ENCODE results near the gene NCBP3.
"Not testable (repeated sequence)": the region's sequence is repeated elsewhere in the genome, so short reads cannot be mapped to it uniquely, and the experiment has no call there.

Gene NCBP3

DNA sequence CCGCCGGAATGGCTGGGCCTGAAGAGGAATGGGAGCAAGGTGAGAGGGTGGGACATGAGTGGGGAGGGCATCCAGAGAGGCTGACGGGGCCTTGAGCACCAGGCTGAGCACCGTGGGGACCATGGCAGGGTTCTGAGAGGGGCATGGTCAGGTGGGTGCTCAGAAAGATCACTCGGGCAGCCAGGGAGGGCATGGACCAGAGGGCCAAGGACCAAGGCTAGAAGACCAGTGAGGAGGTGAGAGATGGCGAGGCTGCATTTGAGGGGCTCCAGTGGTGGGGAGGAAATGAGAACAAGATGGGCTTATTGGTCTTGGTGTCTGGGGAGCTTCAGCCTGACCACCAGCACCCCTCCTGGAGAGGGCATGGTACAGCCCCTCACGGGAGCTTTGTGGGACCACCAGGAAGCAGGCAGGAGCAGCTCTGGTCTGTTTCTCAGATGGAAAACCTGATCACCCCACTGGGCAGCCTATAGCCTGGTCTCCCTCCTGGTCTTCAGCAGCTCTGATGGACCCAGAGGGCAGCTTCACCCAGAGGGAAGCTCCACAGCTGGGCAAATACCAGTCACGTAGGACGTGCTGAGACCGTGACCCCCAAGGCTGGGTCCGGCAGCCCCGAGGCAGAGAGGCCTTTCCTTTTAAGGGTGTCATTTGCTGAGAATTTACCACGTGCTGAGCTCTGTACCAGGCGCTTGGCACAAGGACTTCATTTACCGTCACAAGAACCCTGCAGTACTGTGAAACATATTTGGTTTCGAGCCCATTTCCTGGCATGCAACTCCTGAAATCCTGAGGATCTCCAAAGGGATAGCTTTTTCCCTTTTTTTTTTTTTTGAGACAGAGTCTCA, 11.4 kb upstream of the NCBP3 start:
- peaks cover 6% of the 10 kb centered on the region; the same call in 1 of the 2 replicates for H3K27me3 ChIP-seq (replicated peaks; ENCODE audit: insufficient read depth, low read length)
- H3K36me3 ChIP-seq (replicated peaks; ENCODE audit: insufficient read depth, low read length) = no peaks in the 10 kb centered on the region
- H3K4me1 ChIP-seq (ENCODE audit: low read length) = no peaks in the 10 kb centered on the region
- H2AFZ ChIP-seq (ENCODE audit: low read length) = no peak overlapping the region
- H3K4me2 ChIP-seq (ENCODE audit: low read depth, low read length) = no peak overlapping the region
- H3K9me3 ChIP-seq (replicated peaks; ENCODE audit: insufficient read depth, low read length) = no peaks in the 10 kb centered on the region
- DNase-seq = no peak
- no peaks in the 10 kb centered on the region for H3K9me2 ChIP-seq (replicated peaks; ENCODE audit: insufficient read depth, low read length)
- no peaks in the 10 kb centered on the region for H4K20me1 ChIP-seq (ENCODE audit: insufficient read depth, low read length)
- H3K4me3 ChIP-seq (ENCODE audit: low read length) = no peak overlapping the region
- TF ChIP-seq EZH2phosphoT487 (IDR thresholded peaks at IDR 0.05; ENCODE audit: low read length) = no peak
- no peak for TF ChIP-seq CTCF (IDR thresholded peaks at IDR 0.05; ENCODE audit: low read length)
- no peak for TF ChIP-seq EZH2 (optimal IDR thresholded peaks at IDR 0.05; ENCODE audit: low read depth, low read length)
- H3K79me2 ChIP-seq (ENCODE audit: low read length) = no peaks in the 10 kb centered on the region
- no peak overlapping the region for H3K9ac ChIP-seq (ENCODE audit: low read length)
- H3F3A ChIP-seq (ENCODE audit: insufficient read depth, low read length) = no peaks in the 10 kb centered on the region
- H3K27ac ChIP-seq (ENCODE audit: low read length) = no peak overlapping the region

DNA sequence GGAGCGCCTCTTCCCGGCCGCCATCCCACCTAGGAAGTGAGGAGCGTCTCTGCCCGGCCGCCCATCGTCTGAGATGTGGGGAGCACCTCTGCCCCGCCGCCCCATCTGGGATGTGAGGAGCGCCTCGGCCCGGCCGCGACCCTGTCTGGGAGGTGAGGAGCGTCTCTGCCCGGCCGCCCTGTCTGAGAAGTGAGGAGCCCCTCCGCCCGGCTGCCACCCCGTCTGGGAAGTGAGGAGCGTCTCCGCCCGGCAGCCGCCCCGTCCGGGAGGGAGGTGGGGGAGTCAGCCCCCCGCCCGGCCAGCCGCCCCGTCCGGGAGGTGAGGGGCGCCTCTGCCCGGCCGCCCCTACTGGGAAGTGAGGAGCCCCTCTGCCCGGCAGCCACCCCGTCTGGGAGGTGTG, 8.2 kb upstream of the NCBP3 start:
- not testable (repeated sequence) for H3K4me3 ChIP-seq (ENCODE audit: low read length); H3K36me3 ChIP-seq (replicated peaks; ENCODE audit: insufficient read depth, low read length); H4K20me1 ChIP-seq (ENCODE audit: insufficient read depth, low read length); H3K9me3 ChIP-seq (replicated peaks; ENCODE audit: insufficient read depth, low read length); H3K9me2 ChIP-seq (replicated peaks; ENCODE audit: insufficient read depth, low read length); H3K27ac ChIP-seq (ENCODE audit: low read length); H3K4me1 ChIP-seq (ENCODE audit: low read length); H3K79me2 ChIP-seq (ENCODE audit: low read length); DNase-seq; H3F3A ChIP-seq (ENCODE audit: insufficient read depth, low read length); H2AFZ ChIP-seq (ENCODE audit: low read length); H3K9ac ChIP-seq (ENCODE audit: low read length); H3K4me2 ChIP-seq (ENCODE audit: low read depth, low read length)
- H3K27me3 ChIP-seq (replicated peaks; ENCODE audit: insufficient read depth, low read length) = peaks cover 10% of the 10 kb centered on the region; the same call in 1 of the 2 replicates

DNA sequence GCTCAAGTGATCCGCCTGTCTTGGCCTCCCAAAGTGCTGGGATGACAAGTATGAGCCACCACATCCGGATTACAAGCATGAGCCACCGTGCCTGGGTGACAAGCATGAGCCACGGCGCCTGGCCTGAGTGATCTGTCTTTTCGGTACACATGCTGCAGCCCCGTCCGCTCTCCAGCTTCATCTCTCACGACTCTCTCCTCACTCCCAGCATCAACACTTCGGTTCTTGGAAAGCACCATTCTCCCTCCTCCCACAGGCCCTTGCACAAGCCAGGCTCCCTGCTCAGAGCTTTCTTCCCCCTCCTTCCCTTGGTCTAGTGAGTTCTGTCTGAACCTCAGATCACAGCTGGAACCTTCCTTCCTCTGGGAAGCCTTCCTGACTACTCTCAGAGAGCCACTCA, 6.5 kb upstream of the NCBP3 start:
- H3K4me1 ChIP-seq (ENCODE audit: low read length) = no peaks in the 10 kb centered on the region
- peaks cover 10% of the 10 kb centered on the region; the same call in 1 of the 2 replicates for H3K27me3 ChIP-seq (replicated peaks; ENCODE audit: insufficient read depth, low read length)
- no peak overlapping the region for H3K4me3 ChIP-seq (ENCODE audit: low read length)
- H3F3A ChIP-seq (ENCODE audit: insufficient read depth, low read length) = no peaks in the 10 kb centered on the region
- no peak overlapping the region for H3K27ac ChIP-seq (ENCODE audit: low read length)
- H3K9me3 ChIP-seq (replicated peaks; ENCODE audit: insufficient read depth, low read length) = no peaks in the 10 kb centered on the region
- TF ChIP-seq EZH2phosphoT487 (IDR thresholded peaks at IDR 0.05; ENCODE audit: low read length) = no peak
- no peak for TF ChIP-seq CTCF (IDR thresholded peaks at IDR 0.05; ENCODE audit: low read length)
- H3K79me2 ChIP-seq (ENCODE audit: low read length) = no peaks in the 10 kb centered on the region
- no peak overlapping the region for H2AFZ ChIP-seq (ENCODE audit: low read length)
- no peak overlapping the region for H3K4me2 ChIP-seq (ENCODE audit: low read depth, low read length)
- no peak for DNase-seq
- no peaks in the 10 kb centered on the region for H3K36me3 ChIP-seq (replicated peaks; ENCODE audit: insufficient read depth, low read length)
- no peaks in the 10 kb centered on the region for H3K9me2 ChIP-seq (replicated peaks; ENCODE audit: insufficient read depth, low read length)
- H3K9ac ChIP-seq (ENCODE audit: low read length) = no peak overlapping the region
- no peaks in the 10 kb centered on the region for H4K20me1 ChIP-seq (ENCODE audit: insufficient read depth, low read length)

GRCh38 chr17:3851461-3852100, 5.5 kb upstream of the NCBP3 start:
- no peak for TF ChIP-seq EZH2phosphoT487 (IDR thresholded peaks at IDR 0.05; ENCODE audit: low read length)
- TF ChIP-seq CTCF (IDR thresholded peaks at IDR 0.05; ENCODE audit: low read length) = no peak
- no peak for TF ChIP-seq EZH2 (optimal IDR thresholded peaks at IDR 0.05; ENCODE audit: low read depth, low read length)
- Histone ChIP-seq H3K4me1 (ENCODE audit: low read length) (peaks cover under 1% of the 10 kb centered on the region), H3K9me3 (replicated peaks; ENCODE audit: insufficient read depth, low read length) (no peaks in the 10 kb centered on the region), H3K9me2 (replicated peaks; ENCODE audit: insufficient read depth, low read length) (no peaks in the 10 kb centered on the region), H3K4me3 (ENCODE audit: low read length) (no peak overlapping the region), H3K9ac (ENCODE audit: low read length) (no peak overlapping the region), H3K27ac (ENCODE audit: low read length) (no peak overlapping the region), H3K79me2 (ENCODE audit: low read length) (no peaks in the 10 kb centered on the region), H3F3A (ENCODE audit: insufficient read depth, low read length) (no peaks in the 10 kb centered on the region), H2AFZ (ENCODE audit: low read length) (no peak overlapping the region), H3K27me3 (replicated peaks; ENCODE audit: insufficient read depth, low read length) (peaks cover 10% of the 10 kb centered on the region; the same call in 1 of the 2 replicates), H3K36me3 (replicated peaks; ENCODE audit: insufficient read depth, low read length) (no peaks in the 10 kb centered on the region), H4K20me1 (ENCODE audit: insufficient read depth, low read length) (no peaks in the 10 kb centered on the region), H3K4me2 (ENCODE audit: low read depth, low read length) (no peak overlapping the region)
- no peak for DNase-seq

All from MM.1S (cell line).